ENCODE data around the gene SIPA1L3. TPM values are rescaled to one million over a fixed set of nuclear protein-coding genes. Genes with fewer than 3 reads are reported as not detected.
"Not testable (repeated sequence)": the region's sequence is repeated elsewhere in the genome, so short reads cannot be mapped to it uniquely, and the experiment has no call there.

SIPA1L3 gene
- total RNA-seq, 2 donors from 2014 or later = 42.8 to 48.2 TPM

DNA sequence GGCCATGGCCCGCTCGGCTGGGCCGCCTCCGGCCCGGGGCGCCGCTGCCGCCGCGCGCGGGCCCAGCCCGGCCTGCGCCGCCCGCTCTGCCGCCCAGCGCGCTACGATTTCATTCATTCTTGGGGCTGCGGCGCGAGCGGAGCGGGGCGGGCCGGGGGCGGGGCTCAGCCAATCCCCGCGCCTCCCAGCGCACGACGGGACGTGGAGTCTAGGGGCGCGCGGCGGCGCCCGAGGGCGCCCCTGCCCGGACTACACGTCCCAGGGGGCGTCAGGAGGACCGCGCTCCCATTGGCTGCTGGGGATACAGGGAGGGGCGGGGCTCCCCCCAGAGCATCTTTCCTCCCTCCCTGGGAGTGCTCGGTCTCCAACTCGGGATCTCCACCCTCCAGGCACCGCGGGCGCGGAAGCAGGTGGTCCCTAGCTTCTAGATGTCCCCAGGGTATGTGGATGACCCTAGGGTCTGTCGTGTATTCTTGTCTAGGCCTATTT, 322.6 kb downstream of the SIPA1L3 start:
- Mint-ChIP-seq H3K27ac (no peak overlapping the region), H3K4me1 (peaks cover 1% of the 10 kb centered on the region), H3K27me3 (ENCODE audit: insufficient read depth) (peaks cover 63% of the 10 kb centered on the region), H3K36me3 (ENCODE audit: low read depth) (no peaks in the 10 kb centered on the region), H3K9me3 (no peaks in the 10 kb centered on the region), H3K4me3 (no peak overlapping the region)
- peaks cover 34% of the 10 kb centered on the region for H3K27me3 ChIP-seq (ENCODE audit: control insufficient read depth, insufficient read depth, low read length, poor library complexity, severe bottlenecking)
- H3K27ac ChIP-seq (ENCODE audit: low read depth, low read length) = no peak overlapping the region
- no peaks in the 10 kb centered on the region for H3K9me3 ChIP-seq (ENCODE audit: control insufficient read depth, low read length)
- TF ChIP-seq, protein P1, sequence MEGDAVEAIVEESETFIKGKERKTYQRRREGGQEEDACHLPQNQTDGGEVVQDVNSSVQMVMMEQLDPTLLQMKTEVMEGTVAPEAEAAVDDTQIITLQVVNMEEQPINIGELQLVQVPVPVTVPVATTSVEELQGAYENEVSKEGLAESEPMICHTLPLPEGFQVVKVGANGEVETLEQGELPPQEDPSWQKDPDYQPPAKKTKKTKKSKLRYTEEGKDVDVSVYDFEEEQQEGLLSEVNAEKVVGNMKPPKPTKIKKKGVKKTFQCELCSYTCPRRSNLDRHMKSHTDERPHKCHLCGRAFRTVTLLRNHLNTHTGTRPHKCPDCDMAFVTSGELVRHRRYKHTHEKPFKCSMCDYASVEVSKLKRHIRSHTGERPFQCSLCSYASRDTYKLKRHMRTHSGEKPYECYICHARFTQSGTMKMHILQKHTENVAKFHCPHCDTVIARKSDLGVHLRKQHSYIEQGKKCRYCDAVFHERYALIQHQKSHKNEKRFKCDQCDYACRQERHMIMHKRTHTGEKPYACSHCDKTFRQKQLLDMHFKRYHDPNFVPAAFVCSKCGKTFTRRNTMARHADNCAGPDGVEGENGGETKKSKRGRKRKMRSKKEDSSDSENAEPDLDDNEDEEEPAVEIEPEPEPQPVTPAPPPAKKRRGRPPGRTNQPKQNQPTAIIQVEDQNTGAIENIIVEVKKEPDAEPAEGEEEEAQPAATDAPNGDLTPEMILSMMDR (conservative IDR thresholded peaks at IDR 0.05) = no peak
- H3K4me3 ChIP-seq (ENCODE audit: low read length) = no peak overlapping the region
- no peaks in the 10 kb centered on the region for H3K36me3 ChIP-seq (ENCODE audit: control insufficient read depth, insufficient read depth, low read length)
- H3K9ac ChIP-seq (ENCODE audit: extremely low read depth, low read length, poor library complexity, severe bottlenecking) = no peak overlapping the region
- WGBS, 2 experiments (ENCODE audit: insufficient coverage in 1 of 2, insufficient read length in 1 of 2) = 0% methylated on average over 4 to 54 of the region's 54 CpGs
- peak; percentile 87 for DNase-seq
- H3K4me1 ChIP-seq (ENCODE audit: control insufficient read depth, insufficient read depth, low read length) = no peaks in the 10 kb centered on the region

DNA sequence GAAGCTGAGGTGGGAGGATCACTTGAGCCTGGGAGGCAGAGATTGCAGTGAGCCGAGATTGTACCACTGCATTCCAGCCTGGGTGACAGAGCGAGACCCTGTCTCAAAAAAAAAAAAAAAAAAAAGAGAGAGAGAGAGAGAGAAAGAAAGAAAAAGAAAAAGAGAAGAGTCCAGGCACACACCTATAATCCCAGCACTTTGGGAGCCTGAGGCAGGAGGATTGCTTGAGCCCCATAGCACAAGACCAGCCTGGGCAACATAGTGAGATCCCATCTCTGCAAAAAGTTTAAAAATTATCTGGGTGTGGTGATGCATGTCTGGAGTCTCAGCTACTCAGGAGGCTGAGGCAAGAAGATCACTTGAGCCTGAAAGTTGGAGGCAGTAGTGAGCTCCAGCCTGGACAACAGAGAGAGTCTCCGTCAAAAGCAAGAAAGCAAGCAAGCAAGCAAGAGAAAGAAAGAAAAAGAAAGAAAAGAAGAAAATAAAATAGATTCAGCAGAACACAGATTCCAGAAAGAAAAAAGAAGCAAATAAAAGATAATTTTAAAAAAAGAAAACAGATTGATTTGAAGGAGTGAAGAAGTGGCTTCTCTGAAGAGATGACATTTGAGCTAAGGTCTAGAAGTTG, 323.6 kb downstream of the SIPA1L3 start:
- H3K4me3 Mint-ChIP-seq; H3K36me3 Mint-ChIP-seq (ENCODE audit: low read depth); H3K4me1 Mint-ChIP-seq; H3K4me3 ChIP-seq (ENCODE audit: low read length); H3K27ac Mint-ChIP-seq; DNase-seq; H3K4me1 ChIP-seq (ENCODE audit: control insufficient read depth, insufficient read depth, low read length); H3K36me3 ChIP-seq (ENCODE audit: control insufficient read depth, insufficient read depth, low read length); H3K9me3 ChIP-seq (ENCODE audit: control insufficient read depth, low read length); H3K27ac ChIP-seq (ENCODE audit: low read depth, low read length); H3K9me3 Mint-ChIP-seq; H3K9ac ChIP-seq (ENCODE audit: extremely low read depth, low read length, poor library complexity, severe bottlenecking): not testable (repeated sequence)
- 92 to 100% methylated on average over 1 of the region's 3 CpGs for WGBS, 2 experiments (ENCODE audit: insufficient coverage in 1 of 2, insufficient read length in 1 of 2)
- peaks cover 60% of the 10 kb centered on the region for H3K27me3 Mint-ChIP-seq (ENCODE audit: insufficient read depth)
- peaks cover 34% of the 10 kb centered on the region for H3K27me3 ChIP-seq (ENCODE audit: control insufficient read depth, insufficient read depth, low read length, poor library complexity, severe bottlenecking)

DNA sequence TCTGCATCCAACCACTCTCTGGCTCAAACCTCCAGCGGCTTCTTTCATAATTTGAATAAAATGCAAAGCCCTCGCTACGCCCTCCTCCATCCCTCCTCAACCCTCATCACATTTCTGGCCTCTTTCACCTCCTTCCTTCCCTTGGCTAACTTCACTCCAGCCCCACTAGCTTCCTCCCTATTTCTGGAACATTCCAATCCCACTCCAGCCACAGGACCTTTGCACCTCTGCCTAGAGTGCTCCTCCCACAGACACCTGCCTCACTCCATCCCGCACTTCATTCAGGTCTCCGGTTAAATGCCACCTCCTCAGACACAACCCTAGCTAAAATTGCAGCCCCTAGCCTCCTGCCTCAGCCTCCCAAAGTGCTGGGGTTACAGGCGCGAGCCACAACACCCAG, 324.9 kb downstream of the SIPA1L3 start:
- H3K27me3 Mint-ChIP-seq (ENCODE audit: insufficient read depth) = peaks cover 59% of the 10 kb centered on the region
- TF ChIP-seq, protein P1 (conservative IDR thresholded peaks at IDR 0.05) = no peak
- H3K36me3 Mint-ChIP-seq (ENCODE audit: low read depth) = no peaks in the 10 kb centered on the region
- peaks cover 34% of the 10 kb centered on the region for H3K27me3 ChIP-seq (ENCODE audit: control insufficient read depth, insufficient read depth, low read length, poor library complexity, severe bottlenecking)
- H3K27ac Mint-ChIP-seq = no peak overlapping the region
- no peak overlapping the region for H3K9ac ChIP-seq (ENCODE audit: extremely low read depth, low read length, poor library complexity, severe bottlenecking)
- H3K4me1 Mint-ChIP-seq = no peaks in the 10 kb centered on the region
- H3K27ac ChIP-seq (ENCODE audit: low read depth, low read length) = no peak overlapping the region
- no peaks in the 10 kb centered on the region for H3K9me3 Mint-ChIP-seq
- no peak overlapping the region for H3K4me3 Mint-ChIP-seq
- DNase-seq = no peak
- H3K9me3 ChIP-seq (ENCODE audit: control insufficient read depth, low read length) = no peaks in the 10 kb centered on the region
- no peak overlapping the region for H3K4me3 ChIP-seq (ENCODE audit: low read length)
- H3K4me1 ChIP-seq (ENCODE audit: control insufficient read depth, insufficient read depth, low read length) = no peaks in the 10 kb centered on the region
- no peaks in the 10 kb centered on the region for H3K36me3 ChIP-seq (ENCODE audit: control insufficient read depth, insufficient read depth, low read length)
- 80 to 91% methylated on average over 3 to 7 of the region's 7 CpGs for WGBS, 2 experiments (ENCODE audit: insufficient coverage in 1 of 2, insufficient read length in 1 of 2)
